NCI-H345 treated with DMSO at 0.1 percent for 48 hours (cell line): ENCODE results near the gene SCTR.

ENCODE experiments used
- DNase-seq: peaks from one replicate; lab custom pipeline; 2025; ENCODE audit not compliant: unreplicated experiment; lab: John Stamatoyannopoulos, UW

The SCTR gene

DNA sequence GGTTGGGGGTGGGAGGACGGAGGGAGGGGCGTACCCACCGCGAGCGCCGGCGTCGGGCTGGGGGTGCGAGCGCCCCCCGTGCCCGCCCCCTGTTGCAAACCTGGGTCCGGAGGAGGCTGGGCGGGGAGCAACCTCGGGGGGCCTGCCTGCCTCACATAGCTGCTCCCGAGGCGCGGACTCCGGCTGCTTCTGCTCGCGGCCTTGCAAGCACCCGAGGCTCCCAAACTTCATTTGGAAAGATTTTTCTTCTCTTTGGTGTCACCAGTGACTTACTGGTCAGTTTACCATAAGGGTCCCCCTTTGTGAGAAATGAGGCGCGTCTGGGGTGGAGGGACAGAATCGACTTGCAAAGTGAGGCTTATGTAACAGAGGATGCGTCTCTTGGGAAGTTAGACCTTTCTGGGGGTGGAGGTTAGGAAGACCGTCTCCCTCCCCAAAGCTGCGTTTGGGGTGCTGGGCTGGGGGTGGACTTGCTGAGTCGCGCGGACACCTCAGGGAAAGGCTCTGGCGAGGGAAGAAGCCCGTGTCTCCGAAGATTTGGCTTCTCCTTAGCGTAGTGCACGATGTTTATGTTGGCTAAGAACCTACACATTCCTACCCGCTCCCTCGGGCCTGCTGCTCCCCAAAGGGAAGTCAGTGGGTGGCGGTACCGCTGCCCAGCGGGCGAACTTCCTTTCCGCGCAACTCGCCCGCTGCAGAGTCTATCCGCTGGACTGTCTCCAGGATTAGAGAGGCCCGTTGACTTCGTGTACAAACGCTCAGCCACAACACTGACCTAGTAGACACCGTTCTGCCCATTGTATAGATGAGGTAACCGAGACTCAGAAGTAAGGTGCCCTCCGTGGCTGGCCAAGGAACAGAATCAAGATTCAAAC is 92.1 kb downstream of the SCTR start:
- DNase-seq, result no peak

DNA sequence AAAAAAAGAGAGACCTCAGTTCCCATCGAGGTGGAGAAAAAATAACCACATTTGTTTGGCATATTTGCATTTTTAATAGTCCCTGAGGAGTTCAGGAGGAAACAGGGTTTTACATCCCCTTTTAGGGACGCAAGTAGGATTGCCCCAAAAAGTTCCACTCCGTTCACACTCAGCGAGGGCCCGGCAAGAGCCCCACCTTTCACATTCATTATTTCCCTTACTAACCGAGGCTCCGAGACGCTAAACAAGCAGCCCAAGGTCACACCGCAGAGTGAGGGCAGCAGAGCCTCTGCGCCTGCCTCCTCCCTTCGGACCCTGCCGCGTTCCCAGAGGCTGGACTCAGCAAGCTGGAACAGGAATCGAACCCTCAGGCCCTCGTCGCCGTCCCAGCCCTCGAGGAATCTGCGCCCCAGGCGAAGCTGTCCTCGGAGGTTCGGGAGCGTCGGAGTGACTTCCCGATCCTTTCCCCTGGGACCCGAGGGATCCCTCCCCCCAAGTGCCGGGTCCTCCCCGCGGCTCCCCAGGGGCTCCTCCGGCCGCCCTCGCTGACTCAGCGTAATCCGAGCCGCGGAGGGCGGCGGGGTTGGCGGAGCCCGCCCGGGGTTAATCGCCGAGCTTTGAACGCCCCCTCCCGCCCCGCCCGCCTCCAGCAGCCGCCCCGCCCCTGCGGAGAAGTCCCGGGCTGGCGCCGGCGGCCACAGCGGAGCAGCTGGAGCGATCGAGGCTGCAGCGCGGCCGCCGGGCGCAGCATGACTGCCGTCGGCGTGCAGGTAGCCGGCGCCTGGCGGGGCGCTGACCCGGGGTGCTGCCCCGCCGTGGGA is 92.9 kb downstream of the SCTR start, which contains the start of gene TMEM37:
TSS of gene TMEM37 (plus strand) at position 700 of the 821 bp plus-strand sequence. CDS start at position 750, 50 bp downstream.
- DNase-seq, result no peak

- DNase-seq, result no peak
Measured at GRCh38 chr2:119430023-119430498, 94.2 kb downstream of the SCTR start.

DNA sequence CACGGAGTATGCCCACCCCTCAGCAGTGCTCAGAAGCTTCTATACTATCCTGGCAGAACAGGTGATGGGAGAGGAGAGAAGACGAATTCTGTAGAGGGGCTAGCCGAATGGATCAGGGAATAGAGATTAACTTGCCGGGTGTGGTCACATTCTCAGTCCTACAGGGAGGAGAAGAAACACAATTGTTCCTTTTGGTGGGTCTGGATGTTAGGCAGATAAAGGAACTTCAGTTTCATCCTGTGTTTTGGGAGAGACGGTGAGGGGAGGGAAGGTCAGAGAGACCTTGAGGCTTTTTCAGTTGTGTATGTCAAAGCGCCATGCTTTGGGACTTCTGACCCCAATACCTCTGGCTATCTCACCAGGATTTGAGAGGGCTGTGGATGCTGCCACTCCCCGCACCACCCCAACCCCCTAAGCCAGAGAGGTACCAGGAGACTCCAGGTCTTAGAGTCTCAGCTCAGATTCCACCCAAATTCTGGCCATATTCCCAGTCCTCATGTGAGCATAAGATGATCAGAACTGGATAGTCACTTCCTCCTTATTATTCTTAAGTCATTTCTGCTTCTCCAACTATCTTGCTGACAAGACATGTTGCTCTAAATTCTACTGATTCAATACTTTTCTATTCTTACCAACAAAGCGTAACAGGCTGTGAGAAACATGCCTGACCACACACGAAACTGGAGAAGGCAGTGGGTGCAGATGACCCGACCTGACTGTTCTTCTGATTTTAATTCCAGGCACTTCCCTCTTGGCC is 94.9 kb downstream of the SCTR start:
- DNase-seq, result no peak

DNA sequence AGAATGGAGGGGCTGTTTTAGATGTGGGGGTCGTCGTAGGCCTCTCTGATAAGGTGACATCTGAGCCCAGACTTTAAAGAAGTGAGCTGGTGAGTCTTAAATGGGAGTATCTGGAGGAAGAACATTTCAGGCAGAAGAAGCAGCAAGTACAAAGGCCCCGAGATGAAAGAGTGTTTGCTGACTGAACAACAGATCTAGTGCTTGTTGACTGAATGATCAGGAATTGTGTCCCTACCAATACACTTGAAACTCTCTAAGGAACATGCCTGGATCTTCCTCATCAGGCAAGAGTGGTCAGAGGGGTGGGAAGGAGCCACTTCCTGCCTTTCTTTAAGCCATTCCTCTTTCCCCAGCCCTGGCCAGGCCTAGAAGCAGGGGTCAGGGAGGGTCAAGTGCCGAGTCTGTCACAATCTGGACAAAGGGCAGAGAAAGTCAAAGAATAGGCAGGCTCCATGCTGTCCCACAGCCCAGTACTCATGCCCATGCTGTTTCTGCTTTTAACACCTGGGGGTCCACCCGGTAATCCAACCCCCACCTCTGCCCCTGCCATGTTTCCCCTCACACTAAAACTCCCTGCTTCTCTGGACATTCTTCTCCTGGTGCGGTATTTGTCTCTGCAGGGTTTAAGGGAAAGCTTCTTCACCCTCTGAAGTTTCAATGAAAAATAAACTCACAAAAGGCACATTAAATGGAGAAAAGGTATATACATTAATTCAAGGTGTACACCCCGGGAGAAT is 95.6 kb downstream of the SCTR start:
- DNase-seq, result no peak

GRCh38 chr2:119427756-119428155 is 96.5 kb downstream of the SCTR start:
- DNase-seq, result no peak

GRCh38 chr2:119426801-119427395 is 97.4 kb downstream of the SCTR start:
- no peak for DNase-seq

DNA sequence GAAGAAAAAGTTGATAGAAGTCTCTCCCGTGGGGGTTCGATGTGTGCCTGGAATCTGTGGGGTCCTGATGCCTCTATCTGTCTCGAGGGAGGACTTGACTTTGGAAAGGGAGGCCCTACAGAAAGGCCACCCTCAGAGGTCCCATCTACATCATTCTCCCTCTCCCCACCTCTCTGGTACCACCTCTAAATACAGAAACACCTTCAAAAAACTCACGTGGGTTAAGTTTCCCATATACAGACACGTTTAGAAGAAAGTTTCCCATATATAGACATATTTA is 97.9 kb downstream of the SCTR start:
- DNase-seq, result no peak

DNA sequence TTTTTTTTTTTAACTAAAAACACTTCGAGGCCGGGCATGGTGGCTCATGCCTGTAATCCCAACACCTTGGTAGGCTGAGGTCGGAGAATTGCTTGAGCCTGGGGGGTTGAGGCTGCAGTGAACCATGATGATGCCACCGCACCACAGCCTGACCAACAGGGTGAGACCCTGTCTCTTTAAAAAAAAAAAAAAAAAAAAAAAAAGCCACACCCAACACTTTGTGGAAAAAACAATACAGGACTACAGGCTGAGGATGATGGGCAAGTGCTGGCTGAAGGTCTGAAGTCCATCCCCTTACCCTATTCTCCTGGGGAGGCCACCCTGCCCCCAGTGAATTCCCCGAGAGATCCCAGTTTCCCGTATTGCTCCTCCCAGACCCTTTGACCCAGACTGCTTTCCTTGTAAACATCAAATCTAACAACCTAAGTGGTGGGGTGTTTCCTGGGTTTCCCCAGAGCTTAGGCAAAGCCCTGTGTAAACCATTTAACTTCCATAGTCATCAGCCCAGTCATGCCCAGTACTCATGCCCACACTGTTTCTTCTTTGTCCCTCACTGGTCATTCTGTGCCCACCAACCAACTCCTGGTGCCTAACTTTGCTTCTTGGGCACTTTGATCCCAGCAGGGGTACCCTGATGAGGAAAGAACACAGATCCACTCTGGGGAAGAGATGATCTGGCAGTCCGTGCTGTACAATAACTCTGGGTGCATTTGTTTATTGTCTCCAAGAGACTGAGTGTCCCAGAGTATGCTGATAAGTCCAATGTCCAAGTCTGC is 98.5 kb downstream of the SCTR start:
- no peak for DNase-seq

GRCh38 chr2:119425119-119425405 is 99.2 kb downstream of the SCTR start:
- no peak for DNase-seq

DNA sequence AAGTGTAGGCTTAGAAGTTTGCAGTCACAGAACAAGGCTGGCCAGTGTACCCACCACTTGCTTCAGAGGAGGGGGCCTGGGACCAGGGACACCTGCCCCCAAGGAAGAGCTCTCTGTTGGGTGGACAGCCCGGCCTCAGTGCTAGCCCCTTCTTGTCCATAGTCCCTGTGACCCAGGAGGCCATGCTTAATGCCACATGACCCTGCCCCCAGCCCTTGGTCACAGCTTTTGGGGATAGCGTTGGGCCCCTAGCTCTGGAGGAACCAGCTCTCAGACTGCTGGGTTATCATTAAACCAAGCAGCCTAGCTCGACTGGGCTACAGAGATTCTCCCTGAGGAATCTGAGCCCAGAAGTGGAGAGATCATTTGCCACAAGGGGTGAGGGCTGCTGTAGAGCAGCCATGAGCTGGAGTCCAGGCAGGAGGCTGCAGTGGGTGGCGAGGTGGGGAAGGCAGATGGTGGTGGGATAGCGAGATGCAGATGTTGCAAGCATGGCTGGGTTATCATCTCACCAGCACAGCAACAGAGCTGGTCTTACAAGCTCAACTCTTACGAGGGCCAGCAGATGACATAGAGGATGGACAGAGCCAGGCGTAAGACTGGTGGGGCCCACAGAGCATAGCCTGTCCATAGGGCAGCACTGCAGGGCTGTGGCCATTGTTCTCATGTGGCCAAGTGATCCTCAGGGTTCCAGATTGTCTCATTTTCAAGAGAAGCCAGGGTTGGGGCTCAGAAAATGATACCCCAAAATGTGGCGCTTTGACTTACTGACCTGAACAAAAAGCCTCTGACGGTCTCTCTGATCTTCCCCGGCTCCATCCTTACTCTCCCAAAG is 99.8 kb downstream of the SCTR start:
- DNase-seq, result no peak

GRCh38 chr2:119423811-119424210 is 100.5 kb downstream of the SCTR start:
- no peak for DNase-seq

GRCh38 chr2:119423108-119423444 is 101.2 kb downstream of the SCTR start:
- DNase-seq, result no peak

- no peak for DNase-seq
Measured at GRCh38 chr2:119422360-119423107, 101.7 kb downstream of the SCTR start.

- no peak for DNase-seq
Measured at GRCh38 chr2:119421741-119422140, 102.5 kb downstream of the SCTR start.

DNA sequence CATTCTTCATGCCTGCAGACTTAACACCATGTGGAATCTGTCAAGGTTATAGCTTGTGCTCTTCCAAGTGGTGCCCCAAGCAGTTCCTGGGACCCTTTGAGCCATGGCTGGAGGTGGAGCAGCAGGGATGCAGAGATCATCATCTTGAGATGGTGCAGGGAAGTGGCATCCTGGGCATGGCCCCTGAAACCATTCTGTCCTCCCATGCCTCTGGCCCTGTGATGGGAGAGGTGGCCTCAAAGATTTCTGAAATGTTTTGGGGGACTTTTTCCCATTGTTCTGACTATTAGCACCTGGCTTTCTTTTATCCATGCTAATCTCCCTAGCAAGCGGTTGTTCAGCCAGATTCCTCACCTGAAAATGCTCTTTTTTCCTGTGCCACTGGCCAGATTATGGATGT is 103.0 kb downstream of the SCTR start:
- DNase-seq, result no peak

GRCh38 chr2:119419803-119420508 is 104.3 kb downstream of the SCTR start:
- DNase-seq, result no peak

DNA sequence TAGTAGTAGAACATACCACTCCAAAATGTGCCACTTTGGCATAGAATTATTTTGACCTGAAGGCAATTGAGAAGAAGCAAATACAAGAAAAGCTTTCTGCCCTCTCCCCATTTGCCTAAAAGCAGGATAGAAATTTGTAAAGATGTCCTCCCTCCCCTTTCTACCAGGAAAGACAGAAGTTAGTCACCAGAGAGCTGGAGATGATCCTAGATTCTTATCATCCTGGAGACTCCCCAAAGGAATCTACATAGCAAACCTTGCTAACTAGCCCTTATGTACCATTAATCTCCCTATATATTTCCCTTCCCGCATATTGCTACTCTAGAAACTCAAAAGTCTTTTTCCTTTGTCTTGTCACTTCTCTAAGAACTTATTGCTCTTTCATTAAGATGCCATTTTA is 105.2 kb downstream of the SCTR start:
- no peak for DNase-seq
